Effector memory CD8-positive, alpha-beta T cell (primary cell): Measurements from ENCODE around the gene KCNQ1.

Experiments
- ATAC-seq: fragments of 150-1000 bp; cut with Tn5 transposase; replicated peaks from 2 replicates; pipeline ENCODE4 v1.10.0; 2021; ENCODE audit warnings: mild to moderate bottlenecking, moderate library complexity
- DNase-seq, 3 experiments: peaks; one replicate each; pipeline ENCODE4 v3.0.0; 2021
- H3K27ac Mint-ChIP-seq, 2 donors: one replicate each; pipeline ENCODE4 v1.8.0; 2022; ENCODE audit warnings: mild to moderate bottlenecking in 2 of 2, mixed read lengths in 2 of 2, moderate library complexity in 2 of 2
- H3K27me3 Mint-ChIP-seq, 2 donors: one replicate each; pipeline ENCODE4 v1.8.0; 2022; ENCODE audit warnings: mixed read lengths in 2 of 2
- H3K36me3 Mint-ChIP-seq: one replicate; pipeline ENCODE4 v1.8.0; 2022; ENCODE audit warnings: mild to moderate bottlenecking, moderate library complexity, mixed read lengths; ENCODE audit not compliant: insufficient read depth
- H3K4me1 Mint-ChIP-seq, 2 donors: one replicate each; pipeline ENCODE4 v1.8.0; 2022; ENCODE audit warnings: low read depth in 2 of 2, mixed read lengths in 2 of 2
- H3K4me3 Mint-ChIP-seq, 2 donors: one replicate each; pipeline ENCODE4 v1.8.0; 2022; ENCODE audit warnings: mild to moderate bottlenecking in 2 of 2, mixed read lengths in 2 of 2, moderate library complexity in 2 of 2
- H3K9me3 Mint-ChIP-seq, 2 donors: one replicate each; pipeline ENCODE4 v1.8.0; 2022; ENCODE audit warnings: mixed read lengths in 2 of 2

The KCNQ1 gene

GRCh38 chr11:2517386-2518064 lies 72.7 kb downstream of the KCNQ1 start:
- Mint-ChIP-seq H3K27me3 (no peaks in the 10 kb centered on the region), H3K4me3 (no peak overlapping the region), H3K27ac (peak overlapping the region in 1 of 2 donors; percentile 49), H3K4me1 (no peaks in the 10 kb centered on the region), H3K9me3 (no peaks in the 10 kb centered on the region), H3K36me3 (peaks cover 4% of the 10 kb centered on the region)
- peak in 1 of 3 experiments; percentile 0 for DNase-seq
- ATAC-seq: no peak

GRCh38 chr11:2518111-2518982 lies 73.5 kb downstream of the KCNQ1 start:
- DNase-seq (no peak), ATAC-seq (no peak)
- Mint-ChIP-seq H3K27ac (peak overlapping the region in 1 of 2 donors; percentile 49), H3K4me1 (no peaks in the 10 kb centered on the region), H3K36me3 (peaks cover 4% of the 10 kb centered on the region), H3K27me3 (no peaks in the 10 kb centered on the region), H3K9me3 (no peaks in the 10 kb centered on the region), H3K4me3 (no peak overlapping the region)

GRCh38 chr11:2518983-2519340 lies 74.2 kb downstream of the KCNQ1 start:
- Mint-ChIP-seq H3K27me3 (peaks cover 0 to 2% of the 10 kb centered on the region in 2 donors), H3K27ac (no peak overlapping the region), H3K36me3 (peaks cover 4% of the 10 kb centered on the region), H3K4me3 (no peak overlapping the region), H3K4me1 (no peaks in the 10 kb centered on the region), H3K9me3 (no peaks in the 10 kb centered on the region)
- ATAC-seq (no peak), DNase-seq (no peak)

- Mint-ChIP-seq H3K27ac (no peak overlapping the region), H3K9me3 (no peaks in the 10 kb centered on the region), H3K4me3 (no peak overlapping the region), H3K4me1 (no peaks in the 10 kb centered on the region), H3K36me3 (peaks cover 4% of the 10 kb centered on the region), H3K27me3 (peaks cover under 1 to 7% of the 10 kb centered on the region in 2 donors)
- ATAC-seq (no peak), DNase-seq (no peak)
These were observed 74.7 kb downstream of the KCNQ1 start for GRCh38 chr11:2519517-2519861.

- Mint-ChIP-seq H3K4me3 (no peak overlapping the region), H3K36me3 (peaks cover 4% of the 10 kb centered on the region), H3K9me3 (no peaks in the 10 kb centered on the region), H3K4me1 (no peaks in the 10 kb centered on the region), H3K27me3 (peaks cover 6 to 14% of the 10 kb centered on the region in 2 donors), H3K27ac (no peak overlapping the region)
- ATAC-seq (no peak), DNase-seq (peak in 1 of 3 experiments; percentile 0)
These were observed 75.3 kb downstream of the KCNQ1 start for GRCh38 chr11:2519862-2520735.

GRCh38 chr11:2520736-2521035 lies 75.9 kb downstream of the KCNQ1 start:
- no peak overlapping the region for H3K27ac Mint-ChIP-seq
- DNase-seq (no peak), ATAC-seq (no peak)
- no peaks in the 10 kb centered on the region for H3K4me1 Mint-ChIP-seq
- H3K4me3 Mint-ChIP-seq: no peak overlapping the region
- H3K36me3 Mint-ChIP-seq: peaks cover 4% of the 10 kb centered on the region
- no peaks in the 10 kb centered on the region for H3K9me3 Mint-ChIP-seq
- H3K27me3 Mint-ChIP-seq: peaks cover 12 to 19% of the 10 kb centered on the region in 2 donors

- no peak overlapping the region for H3K27ac Mint-ChIP-seq
- H3K4me1 Mint-ChIP-seq: no peaks in the 10 kb centered on the region
- H3K4me3 Mint-ChIP-seq: no peak overlapping the region
- DNase-seq (no peak), ATAC-seq (no peak)
- no peaks in the 10 kb centered on the region for H3K9me3 Mint-ChIP-seq
- H3K36me3 Mint-ChIP-seq: peaks cover 4% of the 10 kb centered on the region
- peaks cover 17 to 25% of the 10 kb centered on the region in 2 donors for H3K27me3 Mint-ChIP-seq
These were observed 76.4 kb downstream of the KCNQ1 start for GRCh38 chr11:2521081-2521732.

- DNase-seq (peak in 1 of 3 experiments; percentile 0), ATAC-seq (no peak)
- Mint-ChIP-seq H3K36me3 (peaks cover 4% of the 10 kb centered on the region), H3K27ac (no peak overlapping the region), H3K4me3 (no peak overlapping the region), H3K4me1 (peaks cover 0 to 3% of the 10 kb centered on the region in 2 donors), H3K9me3 (no peaks in the 10 kb centered on the region), H3K27me3 (peaks cover 19 to 26% of the 10 kb centered on the region in 2 donors)
These were observed 77.2 kb downstream of the KCNQ1 start for GRCh38 chr11:2521733-2522630.

GRCh38 chr11:2522631-2523255 lies 77.9 kb downstream of the KCNQ1 start:
- H3K4me1 Mint-ChIP-seq: peaks cover 0 to 6% of the 10 kb centered on the region in 2 donors
- no peaks in the 10 kb centered on the region for H3K9me3 Mint-ChIP-seq

GRCh38 chr11:2523821-2524391 lies 79.1 kb downstream of the KCNQ1 start:
- H3K4me3 Mint-ChIP-seq: no peak overlapping the region
- ATAC-seq (no peak), DNase-seq (peak in 1 of 3 experiments; percentile 0)
- peaks cover 4% of the 10 kb centered on the region for H3K36me3 Mint-ChIP-seq
- H3K27me3 Mint-ChIP-seq: peaks cover 19 to 41% of the 10 kb centered on the region in 2 donors
- H3K4me1 Mint-ChIP-seq: peaks cover 0 to 8% of the 10 kb centered on the region in 2 donors
- H3K9me3 Mint-ChIP-seq: no peaks in the 10 kb centered on the region
- no peak overlapping the region for H3K27ac Mint-ChIP-seq

More at GRCh38 chr11:2522631-2523255, 77.9 kb downstream of the KCNQ1 start:
- Mint-ChIP-seq H3K4me3 (no peak overlapping the region), H3K27ac (no peak overlapping the region), H3K36me3 (peaks cover 4% of the 10 kb centered on the region), H3K27me3 (peaks cover 19 to 30% of the 10 kb centered on the region in 2 donors)
- DNase-seq (no peak), ATAC-seq (no peak)

- peaks cover 19 to 41% of the 10 kb centered on the region in 2 donors for H3K27me3 Mint-ChIP-seq
- H3K27ac Mint-ChIP-seq: no peak overlapping the region
- DNase-seq (no peak), ATAC-seq (no peak)
- peaks cover 0 to 8% of the 10 kb centered on the region in 2 donors for H3K4me1 Mint-ChIP-seq
- no peaks in the 10 kb centered on the region for H3K9me3 Mint-ChIP-seq
- H3K36me3 Mint-ChIP-seq: peaks cover 4% of the 10 kb centered on the region
- no peak overlapping the region for H3K4me3 Mint-ChIP-seq
These were observed 79.8 kb downstream of the KCNQ1 start for GRCh38 chr11:2524446-2525165.
